HG03571 (cell line): ENCODE measurements around the gene SPRR3.

ENCODE experiments used
- ATAC-seq: cut with Tn5 transposase; IDR thresholded peaks from one replicate; pipeline ENCODE4 v1.9.1; 2021; ENCODE audit not compliant: unreplicated experiment

The SPRR3 gene

DNA sequence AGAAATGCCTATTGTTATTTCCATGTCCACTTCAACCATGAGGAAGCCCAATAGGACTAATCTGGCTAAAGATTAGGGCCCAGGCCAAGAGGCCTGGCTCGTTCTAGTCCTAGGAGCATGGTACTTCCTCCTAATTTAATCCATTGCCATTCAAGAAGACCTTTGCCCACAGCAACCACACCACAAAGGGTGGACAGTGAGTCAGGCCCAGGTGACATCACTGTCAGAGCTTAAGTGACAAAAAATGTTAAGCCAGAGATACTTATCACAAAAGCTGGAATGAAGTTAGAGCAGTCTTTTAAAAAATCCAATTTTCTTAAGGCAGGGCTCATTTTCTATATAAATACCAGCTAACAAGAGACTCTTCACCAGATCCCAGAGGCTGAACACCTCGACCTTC, at the start of gene SPRR3:
Gene SPRR3 (plus strand): TSS at position 368 of the 400 bp plus-strand sequence. CDS start 1,272 bp downstream, outside the sequence.
- no peak for ATAC-seq

- ATAC-seq, result no peak
Observed at GRCh38 chr1:152953761-152954160, 47.8 kb upstream of the SPRR3 start.

GRCh38 chr1:152954436-152954835, 47.1 kb upstream of the SPRR3 start:
- ATAC-seq, result no peak

GRCh38 chr1:152957561-152957960, 44.0 kb upstream of the SPRR3 start:
- no peak for ATAC-seq

DNA sequence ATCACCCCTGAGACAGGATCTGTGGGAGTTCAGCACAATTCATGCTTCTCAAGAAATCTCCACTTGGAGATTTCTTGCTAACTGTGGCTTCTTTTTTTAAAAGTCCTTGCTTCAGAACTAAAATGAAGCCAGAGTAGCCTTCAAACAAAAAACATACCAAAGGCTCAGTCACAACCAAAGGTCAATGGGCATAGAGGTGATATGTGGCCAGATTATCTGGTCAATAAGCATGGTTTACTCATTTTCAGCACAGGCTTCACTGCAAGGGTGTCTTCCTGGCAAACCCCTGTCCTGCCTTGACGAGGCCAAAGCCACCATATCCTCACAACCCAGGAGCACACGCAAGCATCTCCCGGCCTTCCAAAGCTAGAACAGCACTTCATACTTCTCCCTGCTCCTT, 42.3 kb upstream of the SPRR3 start:
- ATAC-seq, result no peak

- no peak for ATAC-seq
Observed at GRCh38 chr1:152959801-152960451, 41.6 kb upstream of the SPRR3 start.

- no peak for ATAC-seq
Observed at GRCh38 chr1:152960452-152961044, 41.0 kb upstream of the SPRR3 start.

DNA sequence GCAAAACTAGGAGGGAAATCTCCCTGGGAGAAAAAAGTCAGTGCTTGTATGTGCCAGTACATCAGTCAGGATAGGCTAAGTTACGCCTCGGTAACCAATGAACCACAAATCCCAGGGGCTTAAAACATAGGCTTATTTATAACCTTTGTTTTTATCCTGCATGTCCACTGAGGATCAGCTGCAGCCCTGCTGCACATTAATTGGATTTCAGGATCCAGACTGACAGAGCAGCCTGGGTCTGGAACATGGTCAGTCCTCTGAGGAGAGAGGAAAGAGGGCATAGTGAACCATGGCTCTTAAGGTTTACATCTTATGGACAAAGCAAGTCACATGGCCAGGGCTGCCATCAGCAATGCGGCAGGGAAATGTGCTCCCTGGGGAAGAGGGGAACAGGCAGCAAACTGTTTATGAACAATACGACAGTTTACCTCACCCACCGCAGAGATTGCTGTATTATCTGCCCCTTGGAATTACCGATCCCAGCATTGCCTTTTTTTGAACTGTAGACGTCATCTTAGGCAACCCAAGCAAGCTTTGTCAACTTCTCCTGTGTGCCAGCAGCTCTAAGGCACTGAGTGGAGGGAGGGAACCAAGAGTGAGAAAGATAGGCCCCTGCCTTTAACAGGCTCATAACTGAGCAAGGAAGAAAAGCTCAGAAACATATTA, 40.2 kb upstream of the SPRR3 start:
- no peak for ATAC-seq

- no peak for ATAC-seq
Observed at GRCh38 chr1:152962876-152963415, 38.6 kb upstream of the SPRR3 start.

DNA sequence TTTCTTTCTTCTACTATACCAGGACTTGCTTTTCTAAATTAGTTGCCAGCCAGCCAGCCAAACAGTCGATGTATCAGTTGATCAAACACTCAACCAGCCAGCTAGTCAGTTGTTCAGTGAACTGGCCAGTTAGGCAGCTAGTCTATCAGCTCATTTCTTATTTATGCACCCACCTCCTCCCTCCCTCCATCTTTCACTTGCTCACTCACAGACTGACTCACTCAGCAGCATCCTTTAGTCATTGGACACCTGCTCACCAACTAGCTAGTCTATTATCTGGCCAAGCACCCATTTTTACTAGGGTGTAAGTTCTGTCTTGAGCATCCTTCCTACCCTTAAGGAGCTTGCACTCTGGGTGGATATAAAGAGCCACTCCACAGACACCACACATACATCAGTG, 37.0 kb upstream of the SPRR3 start:
- ATAC-seq, result no peak

DNA sequence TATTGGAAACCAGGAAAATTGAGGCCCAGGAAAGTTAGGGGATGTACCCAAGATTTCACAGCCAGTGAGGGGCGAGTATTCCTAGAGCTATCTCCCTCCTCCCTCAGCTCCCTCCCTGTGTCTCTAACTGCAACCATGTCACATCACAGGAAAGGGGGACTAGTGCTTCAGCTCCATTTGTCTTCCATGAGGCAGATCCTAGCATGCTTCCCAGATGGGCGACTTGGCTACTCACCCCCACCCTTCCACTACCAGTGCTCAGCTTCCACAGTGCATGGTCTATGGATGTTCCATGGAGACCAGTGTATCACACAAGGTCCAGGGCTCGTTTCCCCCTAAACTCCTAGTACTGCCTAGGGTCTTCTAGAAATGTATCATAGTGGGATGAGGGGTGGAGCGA, 35.7 kb upstream of the SPRR3 start:
- ATAC-seq, result no peak

DNA sequence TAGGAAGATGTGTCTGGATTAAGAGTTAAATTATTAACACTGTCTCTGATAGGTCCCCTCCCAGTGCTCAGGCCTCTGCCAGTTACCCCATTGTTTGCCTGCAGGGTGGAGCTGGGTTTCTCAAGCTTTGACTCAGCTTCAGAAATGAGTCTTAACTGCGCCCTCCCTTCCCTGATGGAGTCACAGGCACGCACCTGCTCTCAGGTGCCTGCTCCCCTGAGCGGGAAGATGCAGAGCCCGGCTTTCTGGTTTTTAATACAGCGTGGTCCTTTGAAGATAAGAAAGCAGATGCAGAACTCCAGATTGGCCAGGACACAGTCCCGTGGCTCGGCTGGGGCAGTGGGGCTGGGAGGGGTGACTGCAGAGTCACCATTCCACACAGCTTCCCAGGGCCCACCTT, 34.3 kb upstream of the SPRR3 start:
- no peak for ATAC-seq

DNA sequence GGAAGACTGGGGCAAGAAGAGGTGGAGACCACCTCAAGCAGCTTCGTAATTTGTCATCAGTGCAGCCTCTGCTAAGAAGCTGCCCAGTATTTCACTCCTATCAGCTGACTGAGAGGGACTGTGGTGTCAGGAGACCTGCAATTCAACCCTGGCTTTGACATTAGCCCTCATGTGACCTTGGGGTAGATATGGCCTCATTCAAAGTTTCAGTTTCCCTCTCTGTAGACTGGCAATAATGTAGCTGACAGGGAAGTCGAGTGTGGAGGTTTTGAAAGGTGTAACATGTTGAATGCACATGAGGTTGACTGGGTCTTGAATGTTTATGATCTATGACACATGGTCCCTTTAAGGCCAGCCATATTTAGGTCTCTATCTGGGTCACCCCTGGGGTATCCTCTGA, 33.3 kb upstream of the SPRR3 start:
- ATAC-seq, result no peak

DNA sequence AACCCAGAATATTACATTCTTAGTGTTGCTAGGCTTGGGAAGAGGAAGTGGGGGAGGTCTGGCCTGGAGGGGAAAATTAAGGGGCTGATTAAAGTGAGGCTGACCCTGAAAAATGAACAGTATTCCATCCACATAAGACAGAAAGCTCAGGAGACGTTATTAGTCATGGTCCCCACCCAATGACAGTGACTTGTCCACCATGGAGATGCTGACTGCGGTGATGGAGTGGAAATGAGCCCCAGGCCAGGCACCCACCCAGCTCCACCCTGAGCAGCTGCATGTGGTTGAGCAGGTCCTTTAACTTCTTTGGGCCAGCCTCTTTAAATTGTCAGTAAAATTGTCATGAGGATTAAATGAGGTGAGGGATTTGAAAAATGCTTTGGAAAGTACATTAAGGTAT, 32.5 kb upstream of the SPRR3 start:
- ATAC-seq, result no peak

GRCh38 chr1:152970495-152970894, 31.1 kb upstream of the SPRR3 start, which contains the start of gene SPRR4:
TSS of gene SPRR4 (plus strand) at chr1:152970648. CDS start at chr1:152971891, 1,243 bp downstream.
- ATAC-seq, result no peak

- ATAC-seq, result no peak
Observed at GRCh38 chr1:152972196-152972886, 29.2 kb upstream of the SPRR3 start.

- no peak for ATAC-seq
Observed at GRCh38 chr1:152976688-152977087, 24.9 kb upstream of the SPRR3 start.

DNA sequence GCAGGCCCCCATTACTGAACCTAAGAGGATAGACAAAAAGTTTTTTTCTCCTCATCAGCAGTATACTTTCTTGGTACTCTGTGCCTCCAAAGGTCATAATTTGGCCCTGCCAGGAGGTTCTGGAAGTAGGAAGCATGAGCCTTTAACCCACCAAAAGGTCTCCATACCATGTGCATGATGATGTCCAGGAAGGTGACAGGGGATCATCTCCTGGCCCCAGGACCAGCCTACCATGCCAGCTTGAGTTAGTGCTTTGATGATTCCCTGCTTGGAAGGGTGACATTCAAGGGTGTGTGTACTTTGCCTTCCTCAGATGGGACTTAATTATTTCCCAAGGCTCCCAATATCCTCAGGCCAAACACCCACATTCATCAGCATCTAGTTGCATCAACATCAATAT, 23.9 kb upstream of the SPRR3 start:
- no peak for ATAC-seq

GRCh38 chr1:152980676-152981075, 20.9 kb upstream of the SPRR3 start:
- no peak for ATAC-seq

DNA sequence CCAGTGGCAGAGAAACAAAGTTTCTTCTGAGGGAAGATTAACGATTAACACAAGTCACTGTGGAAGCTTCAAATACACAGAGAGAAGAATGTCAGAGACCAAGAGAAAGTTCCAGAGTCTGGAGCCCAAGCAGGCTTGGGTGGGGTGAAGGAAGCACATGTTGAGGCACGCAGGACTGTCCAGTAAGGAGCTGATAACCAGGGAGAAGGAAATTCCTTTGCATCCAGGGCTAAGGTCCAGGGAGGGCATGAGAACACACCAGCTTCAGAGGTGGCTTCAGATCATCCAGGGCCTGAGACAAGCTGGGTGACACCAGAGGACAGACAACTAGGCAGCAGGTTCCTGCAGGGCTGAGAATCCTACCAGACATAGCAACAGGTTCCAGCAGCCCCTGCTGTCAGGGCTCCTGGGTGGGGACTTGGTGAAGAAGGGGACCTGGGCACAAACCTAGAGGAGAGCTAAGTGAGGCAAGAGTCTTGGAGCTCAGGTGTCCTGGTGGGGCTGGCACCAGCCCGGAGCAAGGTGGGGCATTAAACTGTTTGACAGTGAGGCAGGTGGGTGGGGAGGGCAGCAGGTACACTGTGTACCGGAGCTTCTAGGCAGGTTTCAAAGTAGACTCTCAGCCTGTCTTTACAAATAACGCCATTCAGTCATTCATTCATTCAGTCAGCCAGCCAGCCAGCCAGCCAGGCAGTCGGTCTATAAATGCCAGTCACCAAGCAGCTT, 20.2 kb upstream of the SPRR3 start:
- ATAC-seq, result no peak

DNA sequence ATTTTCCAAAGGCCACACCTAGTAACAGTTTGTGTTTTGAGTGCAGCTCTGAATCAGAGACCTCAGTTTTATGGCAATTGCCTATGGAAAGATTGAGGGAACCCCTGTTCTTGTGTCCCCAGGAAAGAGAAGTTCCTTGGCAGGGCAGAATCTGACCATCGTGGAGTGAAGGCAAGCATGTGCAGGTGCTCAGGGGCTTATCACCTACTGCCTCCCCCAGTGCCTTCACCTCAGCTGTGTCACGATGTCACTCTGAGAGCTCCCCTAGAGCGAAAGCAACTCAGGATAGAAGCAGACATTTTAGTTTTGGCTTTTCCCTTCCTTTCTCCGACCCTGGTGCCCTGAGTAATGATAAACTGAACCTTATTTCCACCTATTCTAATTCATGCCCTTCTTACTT, 19.5 kb upstream of the SPRR3 start:
- ATAC-seq, result no peak
